Activated CD4-positive, CD25-positive, alpha-beta regulatory T cell treated with anti-CD3 and anti-CD28 coated beads, Interleukin-2, amount 50 U/mL, for 72 hours (primary cell): ENCODE results near the gene LIFR.
"Not testable (repeated sequence)": the region's sequence is repeated elsewhere in the genome, so short reads cannot be mapped to it uniquely, and the experiment has no call there.

Experiments used
- DNase-seq: peaks from one replicate; pipeline ENCODE4 v3.0.0; 2021

The LIFR gene

DNA sequence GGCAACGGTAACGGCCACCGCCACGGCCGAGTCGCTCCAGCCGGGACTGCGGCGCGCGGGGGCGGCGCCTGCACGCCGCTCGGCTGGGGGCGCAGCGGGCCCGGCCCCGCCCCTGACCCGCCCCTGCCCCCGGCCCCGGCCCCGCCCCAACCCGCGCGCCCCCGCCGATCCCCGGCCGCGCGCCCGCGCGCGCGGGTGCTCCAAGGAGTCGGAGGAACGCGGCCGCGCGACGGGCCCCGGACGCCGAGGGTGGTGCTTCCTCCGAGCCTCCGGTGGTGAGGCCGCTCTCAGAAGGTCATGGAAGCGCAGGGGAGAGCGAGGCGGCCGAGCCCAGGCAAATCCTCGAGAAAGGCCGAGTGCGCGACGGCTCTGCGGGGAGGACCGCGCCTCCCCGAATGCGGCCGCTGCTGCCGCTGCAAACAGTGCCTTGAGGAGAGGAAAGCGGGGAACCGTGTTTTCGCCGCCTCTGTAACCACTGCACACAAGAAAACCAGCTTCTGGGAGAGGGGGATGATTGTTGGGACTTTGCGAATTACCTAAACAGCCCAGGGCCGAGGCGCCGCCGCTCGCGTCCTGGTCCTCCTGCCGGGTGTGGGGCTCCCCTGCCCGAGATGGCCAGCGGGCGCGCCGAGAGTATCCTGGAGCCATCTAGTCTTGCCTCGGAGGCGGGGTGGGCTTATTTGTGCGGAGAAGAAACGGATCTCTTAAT, at the start of gene LIFR:
TSS of gene LIFR (minus strand) at position 48 of the 709 bp plus-strand sequence. CDS start 25,999 bp downstream, outside the sequence.
- DNase-seq: peak; percentile 37

- no peak for DNase-seq
These were observed 49.2 kb upstream of the LIFR start for GRCh38 chr5:38605610-38606009.

- no peak for DNase-seq
These were observed 47.2 kb upstream of the LIFR start for GRCh38 chr5:38603691-38604090.

DNA sequence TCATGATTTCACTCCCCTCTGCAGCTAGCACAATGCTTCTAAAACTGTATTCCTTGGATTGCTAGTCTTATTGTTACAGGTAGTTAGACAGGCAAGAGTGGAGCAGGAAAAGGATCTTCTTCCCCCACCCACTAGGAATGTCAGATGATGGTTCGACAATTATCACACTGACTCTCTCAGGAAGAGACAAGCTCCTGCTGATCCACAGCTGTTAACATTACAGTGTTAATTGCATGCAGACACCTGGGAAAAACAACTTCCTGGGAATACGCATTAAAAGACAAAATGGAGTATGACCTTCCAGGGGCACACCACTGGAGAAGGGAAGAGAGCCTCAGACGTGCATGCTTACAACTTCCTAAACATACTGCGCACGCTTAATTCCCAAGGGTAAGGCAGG, 46.2 kb upstream of the LIFR start:
- no peak for DNase-seq

GRCh38 chr5:38601863-38602298, 45.4 kb upstream of the LIFR start:
- no peak for DNase-seq

- DNase-seq: no peak
These were observed 44.9 kb upstream of the LIFR start for GRCh38 chr5:38601133-38601862.

- DNase-seq: no peak
These were observed 44.0 kb upstream of the LIFR start for GRCh38 chr5:38600329-38601045.

DNA sequence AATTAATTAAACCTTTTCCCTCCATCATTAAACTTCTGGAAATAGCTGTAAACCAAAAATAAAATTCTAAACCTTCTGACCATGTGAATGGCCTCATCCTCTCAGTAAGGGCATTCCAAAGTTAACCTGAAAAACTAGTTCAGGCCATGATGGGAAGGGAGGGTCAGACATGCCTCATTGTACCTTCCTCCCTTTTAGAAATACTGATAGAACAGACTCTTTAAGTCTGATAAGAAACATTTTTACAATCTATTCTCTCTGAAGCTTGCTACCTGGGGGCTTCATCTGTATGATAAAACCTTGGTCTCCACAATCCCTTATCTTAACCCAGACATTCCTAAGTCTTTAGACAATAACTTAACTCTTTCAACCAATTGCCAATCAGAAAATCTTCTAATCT, 43.3 kb upstream of the LIFR start:
- DNase-seq: not testable (repeated sequence)

- no peak for DNase-seq
These were observed 42.7 kb upstream of the LIFR start for GRCh38 chr5:38598994-38599617.

GRCh38 chr5:38598296-38598993, 42.0 kb upstream of the LIFR start:
- no peak for DNase-seq

DNA sequence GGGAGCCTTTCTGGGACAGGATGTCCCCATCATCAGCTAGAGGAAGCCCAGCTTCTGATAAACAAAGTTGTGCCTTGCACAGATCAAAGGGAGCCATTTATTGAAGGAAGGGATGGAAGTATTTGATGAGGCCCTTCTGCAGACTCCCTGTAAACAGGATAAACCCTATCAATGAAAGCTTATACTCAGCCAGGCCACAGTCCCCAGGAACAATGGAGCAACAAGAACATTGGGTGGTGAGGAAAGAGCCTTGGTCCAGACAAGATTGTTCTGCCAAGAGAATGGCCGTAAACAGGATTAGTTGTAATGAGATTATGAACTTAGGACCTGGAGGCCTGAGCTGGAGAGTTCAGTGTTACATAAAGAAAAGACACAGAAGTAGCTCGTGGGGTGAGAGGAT, 40.5 kb upstream of the LIFR start:
- no peak for DNase-seq

- no peak for DNase-seq
These were observed 38.8 kb upstream of the LIFR start for GRCh38 chr5:38595132-38595745.

DNA sequence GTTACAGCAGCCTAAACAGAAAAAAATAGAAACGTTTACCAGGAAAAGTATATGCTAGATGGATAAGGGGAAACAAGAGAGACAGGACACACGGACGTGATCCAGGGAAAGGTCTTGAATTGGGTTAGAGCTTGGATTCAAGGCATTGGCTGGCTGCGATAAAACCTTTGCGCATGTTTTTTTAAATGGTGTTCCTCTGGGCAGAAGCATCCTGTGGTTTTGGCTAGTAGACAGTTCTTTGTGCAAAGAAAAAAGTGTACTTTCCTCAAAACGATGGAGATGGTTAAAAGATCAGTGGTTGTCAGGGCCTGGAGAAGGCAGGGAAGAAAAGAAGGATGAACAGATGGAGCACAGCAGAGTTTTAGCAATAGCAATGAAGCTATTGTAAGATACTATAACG, 37.5 kb upstream of the LIFR start:
- DNase-seq: no peak

DNA sequence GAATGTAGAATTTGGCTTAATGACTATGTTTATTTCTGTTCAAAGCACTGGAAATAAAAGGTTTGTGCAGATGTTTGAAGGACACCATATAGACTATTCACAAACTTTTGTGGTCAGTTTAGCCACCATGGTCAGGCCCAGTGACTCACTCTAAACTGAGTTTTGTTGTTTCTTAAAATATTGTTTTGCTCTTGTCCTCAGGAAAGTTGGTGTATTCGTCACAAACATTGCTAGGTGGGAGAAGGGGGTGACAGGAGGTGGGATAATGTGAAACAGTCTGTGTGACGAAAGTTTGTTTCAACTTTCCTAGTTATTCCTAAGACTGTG, 35.0 kb upstream of the LIFR start:
- no peak for DNase-seq

DNA sequence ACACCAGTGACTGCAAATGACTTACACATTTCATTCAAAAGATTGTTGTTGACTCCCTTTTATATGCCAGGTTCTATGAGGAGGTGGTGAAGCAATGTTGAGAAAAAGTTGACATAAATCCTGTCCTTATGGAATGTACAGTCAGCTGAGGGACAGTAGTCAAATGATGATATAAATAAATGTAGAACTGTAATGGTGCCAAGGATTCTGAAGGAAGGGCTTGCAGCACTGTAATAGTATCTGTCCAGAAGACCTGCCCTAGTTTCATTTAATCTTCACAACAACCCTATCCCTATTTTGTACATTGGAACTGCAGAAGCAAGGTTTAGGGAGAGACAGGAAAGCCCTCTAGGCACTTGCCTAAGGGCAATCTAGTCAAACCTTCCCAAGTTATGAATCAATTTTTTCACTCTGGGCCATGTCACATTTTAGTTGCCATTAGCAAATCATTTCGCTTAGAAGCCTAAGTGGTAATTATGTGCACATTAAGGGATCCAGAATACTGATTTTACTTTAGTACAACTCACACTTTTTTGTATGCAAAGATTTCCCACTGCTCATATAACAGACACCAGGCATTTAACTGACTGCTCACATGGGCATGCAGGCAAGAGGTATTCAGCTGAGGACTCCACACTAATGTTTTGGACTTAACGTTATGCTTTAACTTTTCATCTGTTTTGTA, 34.5 kb upstream of the LIFR start:
- no peak for DNase-seq

DNA sequence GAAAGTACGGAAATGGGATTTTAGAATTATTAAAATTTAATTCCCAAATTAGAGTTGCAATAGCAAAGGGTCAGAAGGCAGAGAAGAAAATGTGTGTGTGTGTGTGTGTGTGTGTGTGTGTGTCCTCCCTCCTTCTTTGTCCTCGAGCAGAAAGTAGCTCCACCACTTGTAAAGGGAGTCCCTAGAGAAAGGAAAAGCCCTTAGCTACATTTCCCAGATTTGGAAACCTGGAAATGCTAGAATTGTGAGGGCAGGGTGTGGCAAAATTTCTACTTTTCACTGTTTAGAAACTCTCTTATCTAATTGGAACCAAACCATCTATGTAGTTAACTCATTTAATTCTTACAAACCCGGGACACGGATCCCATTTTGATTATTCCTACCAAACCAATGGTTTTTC, 33.2 kb upstream of the LIFR start:
- DNase-seq: no peak

- DNase-seq: no peak
These were observed 29.4 kb upstream of the LIFR start for GRCh38 chr5:38585816-38586215.

GRCh38 chr5:38583500-38583899, 27.1 kb upstream of the LIFR start:
- no peak for DNase-seq

DNA sequence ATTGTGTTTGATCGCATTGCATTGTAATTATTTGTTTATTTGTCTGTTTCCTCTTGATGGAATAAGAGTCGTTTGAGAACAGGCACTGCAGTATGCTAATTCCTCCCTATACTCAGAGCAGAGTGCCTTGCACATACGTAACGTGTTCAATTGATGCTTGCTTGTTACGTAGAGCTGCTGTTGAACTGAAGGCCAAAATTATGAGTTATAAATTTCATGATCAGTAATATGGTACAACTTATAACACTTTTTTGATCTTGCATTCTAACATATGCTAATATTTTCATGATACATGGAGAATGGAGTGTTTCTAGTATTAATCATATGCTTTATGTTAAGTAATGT, 26.5 kb upstream of the LIFR start:
- DNase-seq: no peak

GRCh38 chr5:38582293-38582974, 26.0 kb upstream of the LIFR start:
- no peak for DNase-seq

DNA sequence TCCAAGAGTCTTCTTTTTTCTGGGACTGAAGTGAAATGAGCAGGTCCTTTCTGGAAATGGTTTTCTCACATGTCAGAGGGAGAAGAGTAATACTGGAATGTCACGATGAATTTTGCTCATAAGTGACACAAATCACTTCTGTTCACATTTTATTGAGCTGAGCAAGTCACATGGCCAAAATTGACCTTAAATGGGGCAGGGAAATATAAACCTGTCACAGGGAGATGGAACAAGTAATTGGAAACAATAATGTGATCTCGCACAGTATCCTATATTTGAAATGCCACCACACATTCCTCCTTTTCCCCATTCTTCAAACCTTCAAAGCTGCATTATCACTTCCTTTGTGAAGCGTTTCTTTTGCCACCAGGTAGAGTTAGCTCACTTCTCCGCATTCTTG, 25.2 kb upstream of the LIFR start:
- no peak for DNase-seq
